KOPT-K1 (cell line): ENCODE measurements around the gene STK24.

Experiments
- H3K27ac ChIP-seq: fragments of 200-600 bp; sonication (generic); 2 replicates; pipeline ENCODE4 v1.5.1; 2016; ENCODE audit warnings: antibody characterized with exemption, mild to moderate bottlenecking, low read depth, low read length; ENCODE audit not compliant: poor library complexity, severe bottlenecking
- H3K36me3 ChIP-seq: fragments of 200-600 bp; sonication (generic); 2 replicates; pipeline ENCODE4 v1.5.1; 2017; ENCODE audit warnings: antibody characterized with exemption, mild to moderate bottlenecking, low read length, moderate library complexity; ENCODE audit not compliant: insufficient read depth
- H3K9me3 ChIP-seq: fragments of 200-600 bp; sonication (generic); 2 replicates; pipeline ENCODE4 v1.5.1; 2017; ENCODE audit warnings: antibody characterized with exemption, low read length, mild to moderate bottlenecking; ENCODE audit not compliant: insufficient read depth, poor library complexity, severe bottlenecking

The STK24 gene

GRCh38 chr13:98449273-98449672, 127.6 kb downstream of the STK24 start:
- Histone ChIP-seq H3K27ac (no peak overlapping the region), H3K9me3 (no peaks in the 10 kb centered on the region), H3K36me3 (peaks cover 59% of the 10 kb centered on the region)

- H3K9me3 ChIP-seq: no peaks in the 10 kb centered on the region
- no peak overlapping the region for H3K27ac ChIP-seq
- peaks cover 56% of the 10 kb centered on the region for H3K36me3 ChIP-seq
These were observed 128.3 kb downstream of the STK24 start for GRCh38 chr13:98448642-98448928.

GRCh38 chr13:98447881-98448641, 128.8 kb downstream of the STK24 start:
- no peak overlapping the region for H3K27ac ChIP-seq

GRCh38 chr13:98447130-98447529, 129.8 kb downstream of the STK24 start:
- H3K27ac ChIP-seq: no peak overlapping the region
- H3K9me3 ChIP-seq: no peaks in the 10 kb centered on the region
- H3K36me3 ChIP-seq: peaks cover 42% of the 10 kb centered on the region

More at GRCh38 chr13:98447881-98448641, 128.8 kb downstream of the STK24 start:
- Histone ChIP-seq H3K36me3 (peaks cover 51% of the 10 kb centered on the region), H3K9me3 (no peaks in the 10 kb centered on the region)

- Histone ChIP-seq H3K27ac (no peak overlapping the region), H3K36me3 (peaks cover 33% of the 10 kb centered on the region), H3K9me3 (no peaks in the 10 kb centered on the region)
These were observed 130.7 kb downstream of the STK24 start for GRCh38 chr13:98446234-98446621.

- H3K27ac ChIP-seq: peak overlapping the region; percentile 15
- no peaks in the 10 kb centered on the region for H3K9me3 ChIP-seq
- H3K36me3 ChIP-seq: peaks cover 33% of the 10 kb centered on the region
These were observed 131.3 kb downstream of the STK24 start for GRCh38 chr13:98445340-98446233.

GRCh38 chr13:98444381-98444780, 132.5 kb downstream of the STK24 start:
- H3K36me3 ChIP-seq: peaks cover 26% of the 10 kb centered on the region

GRCh38 chr13:98443800-98444325, 133.0 kb downstream of the STK24 start:
- H3K27ac ChIP-seq: no peak overlapping the region
- no peaks in the 10 kb centered on the region for H3K9me3 ChIP-seq
- peaks cover 21% of the 10 kb centered on the region for H3K36me3 ChIP-seq

More at GRCh38 chr13:98444381-98444780, 132.5 kb downstream of the STK24 start:
- Histone ChIP-seq H3K9me3 (no peaks in the 10 kb centered on the region), H3K27ac (no peak overlapping the region)

GRCh38 chr13:98443329-98443728, 133.6 kb downstream of the STK24 start:
- Histone ChIP-seq H3K36me3 (peaks cover 15% of the 10 kb centered on the region; the same call in 1 of the 2 replicates), H3K9me3 (no peaks in the 10 kb centered on the region), H3K27ac (no peak overlapping the region)

- Histone ChIP-seq H3K36me3 (peaks cover 8% of the 10 kb centered on the region; the same call in 1 of the 2 replicates), H3K9me3 (no peaks in the 10 kb centered on the region), H3K27ac (no peak overlapping the region)
These were observed 134.3 kb downstream of the STK24 start for GRCh38 chr13:98442391-98443230.

GRCh38 chr13:98441056-98441676, 135.7 kb downstream of the STK24 start:
- Histone ChIP-seq H3K9me3 (no peaks in the 10 kb centered on the region), H3K36me3 (no peaks in the 10 kb centered on the region), H3K27ac (no peak overlapping the region)

GRCh38 chr13:98440390-98441055, 136.4 kb downstream of the STK24 start:
- Histone ChIP-seq H3K36me3 (no peaks in the 10 kb centered on the region), H3K9me3 (no peaks in the 10 kb centered on the region), H3K27ac (no peak overlapping the region)

- H3K9me3 ChIP-seq: no peaks in the 10 kb centered on the region
- H3K27ac ChIP-seq: no peak overlapping the region
- no peaks in the 10 kb centered on the region for H3K36me3 ChIP-seq
These were observed 137.0 kb downstream of the STK24 start for GRCh38 chr13:98439896-98440295.
